Panc1 (cell line): ENCODE data around the gene TJP1. TPM values are rescaled to one million over a fixed set of nuclear protein-coding genes. Genes with fewer than 3 reads are reported as not detected.

Experiments used
- ATAC-seq: fragments of 200-7000 bp; cut with Tn5 transposase; 2 replicates; pipeline ENCODE4 v1.9.1; 2020; ENCODE audit warnings: mild to moderate bottlenecking, moderate library complexity
- BruUV-seq: library from RNA; stranded (reverse); fragments of 400-500 nt; replicated peaks from 2 replicates; lab custom pipeline; 2021; lab: Mats Ljungman, UMichigan
- CTCF ChIA-PET: fragments of 300-600 bp; sonication (Branson Sonifier 250); formaldehyde crosslinking; loops from one replicate; lab custom pipeline; 2022; ENCODE audit warnings: antibody characterized with exemption; lab: Charles Lee
- POLR2A ChIA-PET: fragments of 300-600 bp; sonication (Branson Sonifier 250); formaldehyde crosslinking; loops from one replicate; lab custom pipeline; 2022; ENCODE audit warnings: antibody characterized with exemption; lab: Charles Lee
- DNase-seq: peaks from one replicate; pipeline ENCODE4 v3.0.0-alpha.2; 2010; ENCODE audit warnings: low read depth, low spot score
- H3K27ac ChIP-seq: 2 replicates; pipeline ENCODE4 v1.5.1; 2011; ENCODE audit warnings: mild to moderate bottlenecking, low read length, inconsistent platforms
- H3K27me3 ChIP-seq: fragments of 200-500 bp; sonication (Bioruptor generic); 2 replicates; pipeline ENCODE4 v1.6.0; 2014; ENCODE audit warnings: low read length, inconsistent platforms; ENCODE audit not compliant: control insufficient read depth, insufficient read depth
- H3K36me3 ChIP-seq: fragments of 200-500 bp; sonication (Bioruptor generic); 2 replicates; pipeline ENCODE4 v1.5.1; 2014; ENCODE audit warnings: inconsistent platforms, mild to moderate bottlenecking, low read length, moderate library complexity; ENCODE audit not compliant: control insufficient read depth, insufficient read depth
- H3K4me1 ChIP-seq: 2 replicates; pipeline ENCODE4 v1.5.1; 2011; ENCODE audit warnings: inconsistent platforms, mild to moderate bottlenecking, low read length, moderate library complexity; ENCODE audit not compliant: control insufficient read depth, insufficient read depth
- H3K4me3 ChIP-seq, 2 experiments: 2 replicates each; pipeline ENCODE4 v1.5.1; 2011 to 2012; ENCODE audit warnings: low read depth in 2 of 2, low read length in 2 of 2, mild to moderate bottlenecking in 2 of 2, inconsistent platforms in 1 of 2, moderate library complexity in 1 of 2
- H3K9me3 ChIP-seq: fragments of 200-500 bp; sonication (Bioruptor generic); 2 replicates; pipeline ENCODE4 v1.5.1; 2014; ENCODE audit warnings: low read depth, mild to moderate bottlenecking, inconsistent platforms, low read length, moderate library complexity; ENCODE audit not compliant: control insufficient read depth, insufficient read depth
- POLR2AphosphoS5 ChIP-seq: IDR thresholded peaks from 2 replicates; pipeline ENCODE4 v1.6.1; 2012; ENCODE audit warnings: mild to moderate bottlenecking, low read depth, low read length, moderate library complexity
- SIN3A ChIP-seq: IDR thresholded peaks from 2 replicates; pipeline ENCODE4 v1.6.1; 2012; ENCODE audit warnings: low read depth, mild to moderate bottlenecking, low read length, moderate library complexity, borderline replicate concordance; ENCODE audit not compliant: insufficient read depth
- TCF7L2 ChIP-seq: IDR thresholded peaks from 2 replicates; pipeline ENCODE4 v1.6.1; 2011; ENCODE audit warnings: mild to moderate bottlenecking, low read depth, low read length, inconsistent platforms
- in situ Hi-C: cut with HindIII; loops from 2 replicates; pipeline ENCODE4 v1.10.0; 2016; ENCODE audit warnings: low sequenced_read_pairs, low pct_unique_long_range_greater_than_20kb
- intact Hi-C: fragments of 100-400 bp; cut with micrococcal nuclease; formaldehyde crosslinking; loops from one replicate; pipeline ENCODE4 v1.10.0; 2022; ENCODE audit not compliant: unreplicated experiment
- total RNA-seq: library from RNA; stranded (reverse); gene quantifications from one replicate; pipeline ENCODE4 v1.2.1, GENCODE V29; 2021; ENCODE audit not compliant: unreplicated experiment
- TF ChIP-seq, protein P1 (sequence below): fragments of 450-650 bp; IDR thresholded peaks from 2 replicates; pipeline ENCODE4 v1.5.1; 2017; ENCODE audit warnings: mild to moderate bottlenecking
- TF ChIP-seq, protein P2 (sequence below), 2 experiments: IDR thresholded peaks; 2 replicates each; pipeline ENCODE4 v1.6.1; 2011 to 2012; ENCODE audit warnings: low read depth in 2 of 2, control low read depth in 1 of 2, low read length in 1 of 2, mild to moderate bottlenecking in 1 of 2, moderate library complexity in 1 of 2; ENCODE audit not compliant: insufficient read depth in 1 of 2

TJP1 gene
- total RNA-seq, 1 experiment from 2014 or later = 79.1 TPM

DNA sequence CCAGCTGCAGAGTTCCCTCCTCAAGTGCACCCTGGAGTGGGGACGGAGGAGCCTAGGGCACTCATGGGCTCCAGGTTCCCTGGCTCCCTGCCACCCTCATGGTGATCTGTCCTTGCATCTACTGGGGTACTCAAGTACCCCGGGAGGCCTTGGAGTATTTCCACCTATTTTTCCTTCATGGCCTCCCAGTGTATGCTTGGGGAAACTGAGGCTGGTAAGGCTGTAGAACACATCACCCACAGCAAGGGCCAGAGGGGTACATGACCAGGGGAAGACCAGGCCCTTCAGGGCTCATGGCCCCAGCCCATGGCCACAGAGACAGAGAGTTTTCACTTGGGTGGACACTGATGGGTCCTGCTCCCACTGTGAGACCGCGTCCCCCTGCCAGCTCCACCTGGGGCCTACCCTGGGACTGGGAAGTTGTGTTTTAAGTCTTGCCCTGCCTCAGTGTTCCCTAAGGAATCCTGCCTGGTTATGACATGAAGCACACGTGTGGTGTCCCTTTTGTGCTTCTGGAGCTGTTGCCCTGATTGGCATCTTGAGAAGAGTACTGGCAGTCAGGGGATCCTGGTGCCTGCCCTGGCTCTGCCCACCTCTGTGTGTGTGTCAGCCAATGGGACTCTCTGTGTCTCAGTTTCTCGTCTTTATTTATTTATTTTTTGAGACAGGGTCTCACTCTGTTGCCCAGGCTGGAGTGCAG, 132.8 kb downstream of the TJP1 start:
- TF ChIP-seq POLR2AphosphoS5 (no peak), TCF7L2 (no peak), SIN3A (no peak)
- TF ChIP-seq, protein P1, sequence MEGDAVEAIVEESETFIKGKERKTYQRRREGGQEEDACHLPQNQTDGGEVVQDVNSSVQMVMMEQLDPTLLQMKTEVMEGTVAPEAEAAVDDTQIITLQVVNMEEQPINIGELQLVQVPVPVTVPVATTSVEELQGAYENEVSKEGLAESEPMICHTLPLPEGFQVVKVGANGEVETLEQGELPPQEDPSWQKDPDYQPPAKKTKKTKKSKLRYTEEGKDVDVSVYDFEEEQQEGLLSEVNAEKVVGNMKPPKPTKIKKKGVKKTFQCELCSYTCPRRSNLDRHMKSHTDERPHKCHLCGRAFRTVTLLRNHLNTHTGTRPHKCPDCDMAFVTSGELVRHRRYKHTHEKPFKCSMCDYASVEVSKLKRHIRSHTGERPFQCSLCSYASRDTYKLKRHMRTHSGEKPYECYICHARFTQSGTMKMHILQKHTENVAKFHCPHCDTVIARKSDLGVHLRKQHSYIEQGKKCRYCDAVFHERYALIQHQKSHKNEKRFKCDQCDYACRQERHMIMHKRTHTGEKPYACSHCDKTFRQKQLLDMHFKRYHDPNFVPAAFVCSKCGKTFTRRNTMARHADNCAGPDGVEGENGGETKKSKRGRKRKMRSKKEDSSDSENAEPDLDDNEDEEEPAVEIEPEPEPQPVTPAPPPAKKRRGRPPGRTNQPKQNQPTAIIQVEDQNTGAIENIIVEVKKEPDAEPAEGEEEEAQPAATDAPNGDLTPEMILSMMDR = no peak
- in situ Hi-C loops = no loop called here

DNA sequence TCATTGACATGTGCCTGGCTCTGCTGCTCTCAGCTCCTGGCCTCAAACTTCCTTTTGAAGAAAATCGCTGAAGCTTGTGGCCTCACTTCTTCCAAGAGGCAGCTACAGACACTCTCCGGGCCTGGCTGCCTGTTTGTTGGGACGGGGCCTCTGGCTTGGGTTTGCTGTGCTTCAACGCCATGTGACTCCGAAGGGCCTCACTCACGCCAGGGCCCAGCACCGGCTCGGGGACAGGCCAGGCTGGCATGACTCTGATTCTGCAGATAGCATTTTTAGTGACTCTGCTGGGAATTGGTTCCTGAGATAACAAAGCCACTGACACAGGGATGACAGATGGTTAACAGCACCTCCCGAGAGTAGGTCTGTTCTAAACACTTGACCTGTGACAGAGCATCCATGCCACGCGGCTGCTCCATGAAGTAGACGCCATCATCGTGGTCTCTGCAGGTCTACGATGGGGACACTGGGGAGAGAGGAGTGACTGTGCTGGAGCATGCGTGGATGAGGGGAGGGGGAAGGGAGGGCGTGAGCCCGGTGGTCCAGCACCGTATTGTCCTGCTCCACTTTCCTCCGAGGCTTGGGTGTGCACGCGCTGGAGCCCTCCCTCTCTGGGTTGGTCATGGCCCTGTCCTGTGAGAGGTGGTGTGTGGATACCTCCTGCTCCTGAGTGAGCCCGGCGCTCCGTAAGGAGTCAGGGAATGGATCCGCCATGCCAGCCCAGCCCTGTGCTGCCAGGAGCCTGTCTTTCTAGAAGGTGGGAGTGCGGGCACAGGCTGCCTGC, 133.6 kb downstream of the TJP1 start:
- no TSS peak for BruUV-seq
- Histone ChIP-seq H3K9me3 (no peaks in the 10 kb centered on the region), H3K36me3 (no peaks in the 10 kb centered on the region), H3K4me3 (no peak overlapping the region), H3K27ac (no peak overlapping the region), H3K4me1 (no peaks in the 10 kb centered on the region), H3K27me3 (no peaks in the 10 kb centered on the region)
- in situ Hi-C loops (no loop called here), intact Hi-C loops (no loop called here)
- ATAC-seq (no peak), DNase-seq (no peak)
- CTCF ChIA-PET = no interaction called here
- TF ChIP-seq, protein P1 = no peak
- no peak for TF ChIP-seq TCF7L2
- TF ChIP-seq SIN3A = no peak
- no peak for TF ChIP-seq POLR2AphosphoS5
- TF ChIP-seq, protein P2, sequence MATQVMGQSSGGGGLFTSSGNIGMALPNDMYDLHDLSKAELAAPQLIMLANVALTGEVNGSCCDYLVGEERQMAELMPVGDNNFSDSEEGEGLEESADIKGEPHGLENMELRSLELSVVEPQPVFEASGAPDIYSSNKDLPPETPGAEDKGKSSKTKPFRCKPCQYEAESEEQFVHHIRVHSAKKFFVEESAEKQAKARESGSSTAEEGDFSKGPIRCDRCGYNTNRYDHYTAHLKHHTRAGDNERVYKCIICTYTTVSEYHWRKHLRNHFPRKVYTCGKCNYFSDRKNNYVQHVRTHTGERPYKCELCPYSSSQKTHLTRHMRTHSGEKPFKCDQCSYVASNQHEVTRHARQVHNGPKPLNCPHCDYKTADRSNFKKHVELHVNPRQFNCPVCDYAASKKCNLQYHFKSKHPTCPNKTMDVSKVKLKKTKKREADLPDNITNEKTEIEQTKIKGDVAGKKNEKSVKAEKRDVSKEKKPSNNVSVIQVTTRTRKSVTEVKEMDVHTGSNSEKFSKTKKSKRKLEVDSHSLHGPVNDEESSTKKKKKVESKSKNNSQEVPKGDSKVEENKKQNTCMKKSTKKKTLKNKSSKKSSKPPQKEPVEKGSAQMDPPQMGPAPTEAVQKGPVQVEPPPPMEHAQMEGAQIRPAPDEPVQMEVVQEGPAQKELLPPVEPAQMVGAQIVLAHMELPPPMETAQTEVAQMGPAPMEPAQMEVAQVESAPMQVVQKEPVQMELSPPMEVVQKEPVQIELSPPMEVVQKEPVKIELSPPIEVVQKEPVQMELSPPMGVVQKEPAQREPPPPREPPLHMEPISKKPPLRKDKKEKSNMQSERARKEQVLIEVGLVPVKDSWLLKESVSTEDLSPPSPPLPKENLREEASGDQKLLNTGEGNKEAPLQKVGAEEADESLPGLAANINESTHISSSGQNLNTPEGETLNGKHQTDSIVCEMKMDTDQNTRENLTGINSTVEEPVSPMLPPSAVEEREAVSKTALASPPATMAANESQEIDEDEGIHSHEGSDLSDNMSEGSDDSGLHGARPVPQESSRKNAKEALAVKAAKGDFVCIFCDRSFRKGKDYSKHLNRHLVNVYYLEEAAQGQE (IDR thresholded peaks at IDR 0.05; ENCODE audit: insufficient read depth in 1 of 2, low read depth in 2 of 2, low read length in 1 of 2) = no peak
- POLR2A ChIA-PET = no interaction called here

More for the DNA sequence above, 132.8 kb downstream of the TJP1 start:
- no peaks in the 10 kb centered on the region for H3K9me3 ChIP-seq
- no peaks in the 10 kb centered on the region for H3K36me3 ChIP-seq
- intact Hi-C loops = no loop called here
- DNase-seq (no peak), ATAC-seq (no peak)
- H3K27me3 ChIP-seq = no peaks in the 10 kb centered on the region
- no peaks in the 10 kb centered on the region for H3K4me1 ChIP-seq
- no TSS peak for BruUV-seq
- CTCF ChIA-PET = no interaction called here
- POLR2A ChIA-PET = no interaction called here
- H3K27ac ChIP-seq = no peak overlapping the region
- no peak overlapping the region for H3K4me3 ChIP-seq
